Measurements from ENCODE around the gene RETSAT.
"Not testable (repeated sequence)": the region's sequence is repeated elsewhere in the genome, so short reads cannot be mapped to it uniquely, and the experiment has no call there.

The RETSAT gene

GRCh38 chr2:85329701-85330100 is 24.6 kb downstream of the RETSAT start:
- DNase-seq = not testable (repeated sequence)

- DNase-seq = no peak
Measured at GRCh38 chr2:85329181-85329651, 25.1 kb downstream of the RETSAT start.

- peak; percentile 90 for DNase-seq
Measured at GRCh38 chr2:85327822-85328617, 26.3 kb downstream of the RETSAT start, which contains the start of gene TGOLN2. TSS of gene TGOLN2 (minus strand) at chr2:85327989. CDS start at chr2:85327962, 27 bp downstream.

GRCh38 chr2:85327160-85327821 is 27.0 kb downstream of the RETSAT start:
- peak; percentile 63 for DNase-seq

GRCh38 chr2:85326406-85327159 is 27.7 kb downstream of the RETSAT start:
- DNase-seq = no peak

GRCh38 chr2:85325466-85325811 is 28.9 kb downstream of the RETSAT start:
- DNase-seq = no peak

GRCh38 chr2:85324639-85325465 is 29.5 kb downstream of the RETSAT start:
- no peak for DNase-seq

GRCh38 chr2:85323988-85324367 is 30.4 kb downstream of the RETSAT start:
- not testable (repeated sequence) for DNase-seq

- DNase-seq = no peak
Measured at GRCh38 chr2:85323351-85323987, 30.9 kb downstream of the RETSAT start.

GRCh38 chr2:85319796-85320195 is 34.5 kb downstream of the RETSAT start:
- DNase-seq = no peak

- DNase-seq = no peak
Measured at GRCh38 chr2:85318222-85319074, 35.9 kb downstream of the RETSAT start.

- not testable (repeated sequence) for DNase-seq
Measured at GRCh38 chr2:85315921-85316320, 38.4 kb downstream of the RETSAT start.

GRCh38 chr2:85314884-85315242 is 39.5 kb downstream of the RETSAT start:
- no peak for DNase-seq

GRCh38 chr2:85312404-85312803 is 41.9 kb downstream of the RETSAT start:
- DNase-seq = no peak

GRCh38 chr2:85310330-85310729 is 44.0 kb downstream of the RETSAT start:
- DNase-seq = no peak

- no peak for DNase-seq
Measured at GRCh38 chr2:85309699-85310321, 44.5 kb downstream of the RETSAT start.

- peak; percentile 45 for DNase-seq
Measured at GRCh38 chr2:85308896-85309555, 45.3 kb downstream of the RETSAT start.

GRCh38 chr2:85308201-85308600 is 46.1 kb downstream of the RETSAT start:
- DNase-seq = no peak

GRCh38 chr2:85307527-85307897 is 46.8 kb downstream of the RETSAT start:
- no peak for DNase-seq

Data from NCI-H2227 treated with DMSO at 0.1 percent for 48 hours (cell line).